LNCaP clone FGC (cell line): ENCODE results near the gene RADIL.

Experiments
- DNase-seq: peaks from one replicate; pipeline ENCODE4 v3.0.0-alpha.2; 2011; ENCODE audit warnings: low read depth
- H3K4me3 ChIP-seq: 2 replicates; pipeline ENCODE4 v1.5.1; 2011; ENCODE audit warnings: mild to moderate bottlenecking, low read depth, low read length, control low read depth
- CTCF ChIP-seq: IDR thresholded peaks from 2 replicates; pipeline ENCODE4 v1.5.1; 2012; ENCODE audit warnings: mild to moderate bottlenecking; ENCODE audit not compliant: control insufficient read depth, insufficient read depth; ENCODE audit errors: extremely low read depth

Gene RADIL

GRCh38 chr7:4779118-4779517 lies 104.4 kb downstream of the RADIL start:
- TF ChIP-seq CTCF, result no peak
- no peak for DNase-seq
- no peak overlapping the region for H3K4me3 ChIP-seq

DNA sequence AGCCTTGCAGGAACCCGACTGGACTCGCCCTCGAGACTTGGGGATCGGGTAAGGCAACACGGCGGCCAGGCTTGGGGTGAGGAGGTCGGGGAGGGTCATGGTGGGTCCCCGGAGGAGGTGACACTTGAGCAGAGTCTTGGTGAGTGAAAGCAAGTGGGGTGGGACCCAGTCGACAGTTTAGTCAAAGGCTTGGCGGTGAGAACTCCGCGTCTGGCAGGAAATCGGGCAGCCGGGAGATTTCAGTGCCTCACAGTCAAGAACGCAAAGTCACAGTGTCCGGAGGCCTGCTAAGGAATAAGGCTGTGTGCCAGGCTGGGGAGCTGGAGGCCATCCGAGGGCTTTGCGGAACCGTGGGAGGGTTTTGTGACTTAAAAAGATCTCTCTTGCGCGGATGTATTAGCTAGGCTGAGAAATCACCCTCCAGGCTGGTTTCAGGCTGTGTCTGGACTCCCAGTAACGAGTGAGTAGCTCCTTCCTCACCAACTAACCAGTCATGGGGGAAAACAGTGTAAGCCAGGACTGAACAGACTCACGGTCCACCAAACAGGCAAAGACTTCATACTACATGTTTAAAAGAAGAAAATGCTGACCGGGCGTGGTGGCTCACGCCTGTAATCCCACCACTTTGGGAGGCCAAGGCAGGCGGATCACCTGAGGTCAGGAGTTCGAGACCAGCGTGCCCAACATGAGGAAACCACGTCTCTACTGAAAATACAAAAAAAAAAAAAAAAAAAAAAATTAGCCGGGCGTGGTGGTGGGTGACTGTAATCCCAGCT lies 107.5 kb downstream of the RADIL start:
- no peak for DNase-seq
- peak overlapping the region; percentile 76 for H3K4me3 ChIP-seq
- no peak for TF ChIP-seq CTCF

GRCh38 chr7:4775250-4775847 lies 108.2 kb downstream of the RADIL start, which contains the start of gene AP5Z1:
TSS of gene AP5Z1 (plus strand) at chr7:4775623. CDS start at chr7:4775716, 93 bp downstream.
- TF ChIP-seq CTCF, result no peak
- DNase-seq, result peak; percentile 76
- peak within 1 kb of the TSS; percentile 76 for H3K4me3 ChIP-seq

DNA sequence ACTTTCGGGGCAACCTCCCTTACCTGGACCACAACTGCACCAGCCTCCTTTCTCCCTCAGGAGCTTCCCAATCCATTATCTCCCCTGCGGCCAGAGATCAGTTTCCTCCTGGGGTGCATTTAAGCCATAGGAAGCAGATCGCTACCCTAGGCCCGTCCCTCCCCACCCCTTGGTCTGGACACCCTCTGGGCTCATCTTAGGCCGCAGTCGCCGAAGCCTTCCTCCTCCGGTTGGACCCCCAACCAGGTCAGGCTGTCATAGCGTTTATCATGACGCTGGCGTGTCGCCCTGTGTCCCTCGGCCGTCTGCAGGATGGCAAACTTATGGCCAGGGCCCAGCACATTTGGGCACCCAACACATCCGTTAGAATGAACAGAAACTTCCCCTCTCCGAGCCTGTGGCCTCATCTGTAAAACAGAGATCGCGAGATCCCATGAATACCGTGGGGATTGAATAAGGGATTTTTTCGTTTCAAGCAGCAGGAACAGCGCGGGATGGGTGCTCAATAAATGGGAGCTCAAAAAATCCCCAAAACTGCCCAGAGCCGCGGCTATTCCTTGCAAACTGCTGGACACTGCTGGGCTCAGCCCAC lies 108.8 kb downstream of the RADIL start:
- peak overlapping the region; percentile 76 for H3K4me3 ChIP-seq
- DNase-seq, result no peak
- TF ChIP-seq CTCF, result no peak

- no peak for TF ChIP-seq CTCF
- no peak for DNase-seq
- H3K4me3 ChIP-seq, result peak overlapping the region; percentile 76
These were observed 109.5 kb downstream of the RADIL start for GRCh38 chr7:4774007-4774406.

- no peak for TF ChIP-seq CTCF
- no peak for DNase-seq
These were observed 111.2 kb downstream of the RADIL start for GRCh38 chr7:4772306-4772705.

More at GRCh38 chr7:4772306-4772705, 111.2 kb downstream of the RADIL start:
- H3K4me3 ChIP-seq, result no peak overlapping the region
